Caco-2 (cell line): Measurements from ENCODE around the gene HOXD8. TPM values are rescaled to one million over a fixed set of nuclear protein-coding genes. Genes with fewer than 3 reads are reported as not detected.

Experiments
- BruUV-seq: library from RNA; stranded (reverse); fragments of 400-500 nt; replicated peaks from 2 replicates; lab custom pipeline; 2021; lab: Mats Ljungman, UMichigan
- CTCF ChIA-PET: fragments of 300-600 bp; sonication (Branson Sonifier 250); formaldehyde crosslinking; loops from one replicate; lab custom pipeline; 2022; ENCODE audit warnings: antibody characterized with exemption; lab: Charles Lee
- POLR2A ChIA-PET: fragments of 300-600 bp; sonication (Branson Sonifier 250); formaldehyde crosslinking; loops from one replicate; lab custom pipeline; 2022; ENCODE audit warnings: antibody characterized with exemption; lab: Charles Lee
- DNase-seq, 2 experiments: peaks; one replicate each; pipeline versions ENCODE4 v3.0.0 to v3.0.0-alpha.2; 2020 to 2022
- H3K27me3 ChIP-seq: replicated peaks from 2 replicates; pipeline ENCODE4 v1.6.0; 2011; ENCODE audit warnings: low read length; ENCODE audit not compliant: control insufficient read depth, insufficient read depth
- H3K36me3 ChIP-seq: 2 replicates; pipeline ENCODE4 v1.5.1; 2011; ENCODE audit warnings: low read length; ENCODE audit not compliant: control insufficient read depth, insufficient read depth
- H3K4me1 ChIP-seq: fragments of 250-450 bp; sonication (Bioruptor Pico); 2 replicates; pipeline ENCODE4 v1.5.1; 2020; ENCODE audit warnings: mild to moderate bottlenecking
- H3K4me3 ChIP-seq: 2 replicates; pipeline ENCODE4 v1.5.1; 2011; ENCODE audit warnings: low read depth, mild to moderate bottlenecking, control low read depth, low read length
- H3K9me3 ChIP-seq: fragments of 250-450 bp; sonication (Bioruptor Pico); 2 replicates; pipeline ENCODE4 v1.5.1; 2020; ENCODE audit warnings: mild to moderate bottlenecking, moderate library complexity
- H3K27ac Mint-ChIP-seq: one replicate; pipeline ENCODE4 v1.8.0; 2022; ENCODE audit warnings: mixed read lengths; ENCODE audit not compliant: unreplicated experiment
- H3K27me3 Mint-ChIP-seq: one replicate; pipeline ENCODE4 v1.8.0; 2022; ENCODE audit warnings: mixed read lengths; ENCODE audit not compliant: insufficient read depth, unreplicated experiment
- H3K36me3 Mint-ChIP-seq: one replicate; pipeline ENCODE4 v1.8.0; 2022; ENCODE audit warnings: mild to moderate bottlenecking, mixed read lengths; ENCODE audit not compliant: insufficient read depth, unreplicated experiment
- H3K4me1 Mint-ChIP-seq: one replicate; pipeline ENCODE4 v1.8.0; 2022; ENCODE audit warnings: low read depth, mixed read lengths; ENCODE audit not compliant: unreplicated experiment
- H3K4me3 Mint-ChIP-seq: one replicate; pipeline ENCODE4 v1.8.0; 2022; ENCODE audit warnings: mild to moderate bottlenecking, moderate library complexity, mixed read lengths; ENCODE audit not compliant: unreplicated experiment
- H3K9me3 Mint-ChIP-seq: one replicate; pipeline ENCODE4 v1.8.0; 2022; ENCODE audit warnings: mixed read lengths; ENCODE audit not compliant: unreplicated experiment
- intact Hi-C: fragments of 100-400 bp; cut with micrococcal nuclease; formaldehyde crosslinking; loops from one replicate; pipeline ENCODE4 v1.10.0; 2022; ENCODE audit not compliant: unreplicated experiment
- total RNA-seq: library from RNA; stranded (reverse); gene quantifications from 2 replicates; pipeline ENCODE4 v1.2.3, GENCODE V29; 2022
- TF ChIP-seq, protein P1 (sequence below), 2 experiments: fragments of 200-600 bp in 1 of 2; IDR thresholded peaks; 1 replicate in 1 of 2; 2 replicates in 1 of 2; pipeline versions ENCODE4 v1.5.1 to v1.8.0; 2011 to 2022; ENCODE audit warnings: antibody characterized with exemption in 1 of 2, control low read depth in 1 of 2, inconsistent platforms in 1 of 2, low read depth in 1 of 2, low read length in 1 of 2, mild to moderate bottlenecking in 1 of 2, moderate library complexity in 1 of 2; ENCODE audit not compliant: insufficient read depth in 1 of 2, severe bottlenecking in 1 of 2, unreplicated experiment in 1 of 2

HOXD8 gene
- total RNA-seq, 1 experiment from 2014 or later = not detected

DNA sequence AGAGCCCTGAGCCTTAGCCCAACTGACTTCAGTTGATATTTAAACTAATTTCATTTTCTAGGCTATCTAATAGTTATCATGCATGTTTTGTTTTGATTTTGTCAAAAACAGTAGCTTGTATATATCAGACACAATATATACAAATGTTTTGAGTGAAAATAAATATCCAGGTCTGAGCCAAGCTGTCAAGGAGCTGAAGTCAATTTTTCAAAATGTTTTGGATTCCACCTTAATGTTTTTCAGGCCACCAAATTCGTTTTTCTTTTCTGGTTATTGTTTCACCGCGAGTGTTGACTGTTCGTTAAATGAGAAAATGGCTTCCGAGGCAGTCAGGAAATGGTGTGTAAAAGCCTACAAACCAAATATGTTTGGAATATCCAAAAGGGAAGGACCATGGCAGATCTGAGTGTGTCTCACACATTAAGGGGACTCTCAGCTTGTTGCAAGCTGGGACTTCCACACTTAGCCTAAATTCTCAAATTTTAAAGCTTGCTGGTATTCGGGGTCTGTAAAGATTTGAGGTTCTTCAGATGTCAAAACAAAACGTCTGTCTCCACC lies 27.1 kb upstream of the HOXD8 start:
- Histone ChIP-seq H3K4me3 (no peak overlapping the region), H3K27me3 (peaks cover 10% of the 10 kb centered on the region), H3K4me1 (peaks cover 24% of the 10 kb centered on the region), H3K9me3 (no peaks in the 10 kb centered on the region), H3K36me3 (no peaks in the 10 kb centered on the region)
- ChIA-PET CTCF (no interaction called here), POLR2A (no interaction called here)
- Mint-ChIP-seq H3K9me3 (no peaks in the 10 kb centered on the region), H3K4me1 (peaks cover 15% of the 10 kb centered on the region), H3K27me3 (peaks cover 51% of the 10 kb centered on the region), H3K27ac (no peak overlapping the region), H3K4me3 (no peak overlapping the region), H3K36me3 (no peaks in the 10 kb centered on the region)
- no peak for DNase-seq
- BruUV-seq = no TSS peak
- TF ChIP-seq, protein P1, sequence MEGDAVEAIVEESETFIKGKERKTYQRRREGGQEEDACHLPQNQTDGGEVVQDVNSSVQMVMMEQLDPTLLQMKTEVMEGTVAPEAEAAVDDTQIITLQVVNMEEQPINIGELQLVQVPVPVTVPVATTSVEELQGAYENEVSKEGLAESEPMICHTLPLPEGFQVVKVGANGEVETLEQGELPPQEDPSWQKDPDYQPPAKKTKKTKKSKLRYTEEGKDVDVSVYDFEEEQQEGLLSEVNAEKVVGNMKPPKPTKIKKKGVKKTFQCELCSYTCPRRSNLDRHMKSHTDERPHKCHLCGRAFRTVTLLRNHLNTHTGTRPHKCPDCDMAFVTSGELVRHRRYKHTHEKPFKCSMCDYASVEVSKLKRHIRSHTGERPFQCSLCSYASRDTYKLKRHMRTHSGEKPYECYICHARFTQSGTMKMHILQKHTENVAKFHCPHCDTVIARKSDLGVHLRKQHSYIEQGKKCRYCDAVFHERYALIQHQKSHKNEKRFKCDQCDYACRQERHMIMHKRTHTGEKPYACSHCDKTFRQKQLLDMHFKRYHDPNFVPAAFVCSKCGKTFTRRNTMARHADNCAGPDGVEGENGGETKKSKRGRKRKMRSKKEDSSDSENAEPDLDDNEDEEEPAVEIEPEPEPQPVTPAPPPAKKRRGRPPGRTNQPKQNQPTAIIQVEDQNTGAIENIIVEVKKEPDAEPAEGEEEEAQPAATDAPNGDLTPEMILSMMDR (IDR thresholded peaks at IDR 0.05; ENCODE audit: insufficient read depth in 1 of 2, low read depth in 1 of 2, low read length in 1 of 2, severe bottlenecking in 1 of 2, unreplicated experiment in 1 of 2) = no peak
- intact Hi-C loops = no loop called here

DNA sequence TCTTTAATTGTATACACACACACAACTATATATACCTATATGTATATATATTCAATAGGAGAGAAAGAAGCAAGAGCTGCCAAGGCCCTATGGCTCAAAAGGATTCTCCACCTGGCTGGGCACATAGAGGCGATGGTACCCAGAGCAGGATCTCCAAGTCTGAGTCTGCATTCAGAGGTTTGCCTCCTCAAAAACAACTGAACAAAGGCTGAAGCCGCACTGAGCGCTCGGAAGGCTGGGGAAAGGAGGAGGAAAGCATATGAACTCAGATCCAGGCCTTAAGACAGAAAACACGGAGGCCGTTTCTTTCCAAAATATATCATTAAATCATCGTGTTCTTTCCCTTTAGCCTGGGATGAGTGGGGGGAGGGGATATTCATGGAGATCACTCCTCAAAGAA lies 26.3 kb upstream of the HOXD8 start:
- POLR2A ChIA-PET = no interaction called here
- Histone ChIP-seq H3K4me3 (no peak overlapping the region), H3K27me3 (peaks cover 10% of the 10 kb centered on the region), H3K4me1 (peaks cover 18% of the 10 kb centered on the region), H3K36me3 (no peaks in the 10 kb centered on the region), H3K9me3 (no peaks in the 10 kb centered on the region)
- no peaks in the 10 kb centered on the region for H3K36me3 Mint-ChIP-seq
- peaks cover 15% of the 10 kb centered on the region for H3K4me1 Mint-ChIP-seq
- CTCF ChIA-PET = no interaction called here
- no peak overlapping the region for H3K27ac Mint-ChIP-seq
- intact Hi-C loops = no loop called here
- no peak for DNase-seq
- H3K4me3 Mint-ChIP-seq = no peak overlapping the region
- BruUV-seq = no TSS peak
- TF ChIP-seq, protein P1 (IDR thresholded peaks at IDR 0.05; ENCODE audit: insufficient read depth in 1 of 2, low read depth in 1 of 2, low read length in 1 of 2, severe bottlenecking in 1 of 2, unreplicated experiment in 1 of 2) = no peak
- H3K27me3 Mint-ChIP-seq = peaks cover 47% of the 10 kb centered on the region
- no peaks in the 10 kb centered on the region for H3K9me3 Mint-ChIP-seq

DNA sequence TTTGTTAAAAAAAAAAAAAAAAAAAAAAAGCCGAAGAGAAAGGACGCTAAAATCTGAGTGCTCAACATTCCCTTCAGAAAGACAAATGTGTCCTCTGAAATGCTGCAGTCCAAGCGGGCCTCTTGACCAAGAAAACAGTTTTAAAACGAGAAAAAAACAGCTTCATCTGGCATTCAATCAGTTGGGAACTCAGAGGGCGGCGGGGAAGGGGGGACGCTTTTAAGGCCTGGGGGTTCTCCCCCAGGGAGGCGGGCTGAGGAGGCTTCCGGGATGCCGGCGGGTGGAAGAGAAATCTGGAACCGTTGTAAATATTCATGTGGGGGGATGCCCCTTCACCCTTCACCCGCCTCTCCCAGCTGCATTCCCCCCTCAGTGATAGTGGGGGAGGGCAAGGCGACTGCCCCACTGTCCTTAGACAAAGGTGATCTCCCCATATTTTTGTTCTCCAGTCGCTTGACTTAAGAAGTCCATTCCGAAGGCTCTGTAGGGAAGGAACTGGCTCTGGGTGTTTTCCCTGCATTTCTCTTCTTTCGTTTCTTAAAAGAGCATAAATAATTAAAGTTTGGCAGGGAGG lies 25.7 kb upstream of the HOXD8 start:
- Mint-ChIP-seq H3K9me3 (no peaks in the 10 kb centered on the region), H3K4me1 (peaks cover 15% of the 10 kb centered on the region), H3K27me3 (peaks cover 49% of the 10 kb centered on the region), H3K27ac (no peak overlapping the region), H3K4me3 (no peak overlapping the region), H3K36me3 (no peaks in the 10 kb centered on the region)
- H3K36me3 ChIP-seq = no peaks in the 10 kb centered on the region
- H3K9me3 ChIP-seq = no peaks in the 10 kb centered on the region
- peaks cover 10% of the 10 kb centered on the region for H3K27me3 ChIP-seq
- no peak overlapping the region for H3K4me3 ChIP-seq
- no peak for DNase-seq
- peaks cover 15% of the 10 kb centered on the region for H3K4me1 ChIP-seq
- POLR2A ChIA-PET = no interaction called here
- intact Hi-C loops = no loop called here
- BruUV-seq = no TSS peak
- TF ChIP-seq, protein P1 (IDR thresholded peaks at IDR 0.05; ENCODE audit: insufficient read depth in 1 of 2, low read depth in 1 of 2, low read length in 1 of 2, severe bottlenecking in 1 of 2, unreplicated experiment in 1 of 2) = no peak
- CTCF ChIA-PET = no interaction called here
